Measurements from ENCODE around the gene HNRNPF.
"Not testable (repeated sequence)": the region's sequence is repeated elsewhere in the genome, so short reads cannot be mapped to it uniquely, and the experiment has no call there.

Gene HNRNPF

GRCh38 chr10:43344051-43344450 lies 64.9 kb downstream of the HNRNPF start:
- DNase-seq, result no peak

- no peak for DNase-seq
Observed at GRCh38 chr10:43343126-43343525, 65.9 kb downstream of the HNRNPF start.

GRCh38 chr10:43342279-43343125 lies 66.5 kb downstream of the HNRNPF start:
- no peak for DNase-seq

- no peak for DNase-seq
Observed at GRCh38 chr10:43341450-43341849, 67.5 kb downstream of the HNRNPF start.

- DNase-seq, result no peak
Observed at GRCh38 chr10:43340619-43341018, 68.4 kb downstream of the HNRNPF start.

- DNase-seq, result no peak
Observed at GRCh38 chr10:43340101-43340500, 68.9 kb downstream of the HNRNPF start.

GRCh38 chr10:43339136-43339535 lies 69.8 kb downstream of the HNRNPF start:
- no peak for DNase-seq

GRCh38 chr10:43338117-43338516 lies 70.9 kb downstream of the HNRNPF start:
- no peak for DNase-seq

GRCh38 chr10:43337536-43337935 lies 71.5 kb downstream of the HNRNPF start:
- not testable (repeated sequence) for DNase-seq

- no peak for DNase-seq
Observed at GRCh38 chr10:43336641-43337318, 72.2 kb downstream of the HNRNPF start.

- DNase-seq, result no peak
Observed at GRCh38 chr10:43336061-43336460, 72.9 kb downstream of the HNRNPF start.
